Hypothalamus (tissue), 51 donors: ENCODE measurements around the gene SUFU.

Source experiments
- DNase-seq, 51 donors: peaks; one replicate each; lab custom pipeline; 2025; lab: John Stamatoyannopoulos, UW

The SUFU gene

DNA sequence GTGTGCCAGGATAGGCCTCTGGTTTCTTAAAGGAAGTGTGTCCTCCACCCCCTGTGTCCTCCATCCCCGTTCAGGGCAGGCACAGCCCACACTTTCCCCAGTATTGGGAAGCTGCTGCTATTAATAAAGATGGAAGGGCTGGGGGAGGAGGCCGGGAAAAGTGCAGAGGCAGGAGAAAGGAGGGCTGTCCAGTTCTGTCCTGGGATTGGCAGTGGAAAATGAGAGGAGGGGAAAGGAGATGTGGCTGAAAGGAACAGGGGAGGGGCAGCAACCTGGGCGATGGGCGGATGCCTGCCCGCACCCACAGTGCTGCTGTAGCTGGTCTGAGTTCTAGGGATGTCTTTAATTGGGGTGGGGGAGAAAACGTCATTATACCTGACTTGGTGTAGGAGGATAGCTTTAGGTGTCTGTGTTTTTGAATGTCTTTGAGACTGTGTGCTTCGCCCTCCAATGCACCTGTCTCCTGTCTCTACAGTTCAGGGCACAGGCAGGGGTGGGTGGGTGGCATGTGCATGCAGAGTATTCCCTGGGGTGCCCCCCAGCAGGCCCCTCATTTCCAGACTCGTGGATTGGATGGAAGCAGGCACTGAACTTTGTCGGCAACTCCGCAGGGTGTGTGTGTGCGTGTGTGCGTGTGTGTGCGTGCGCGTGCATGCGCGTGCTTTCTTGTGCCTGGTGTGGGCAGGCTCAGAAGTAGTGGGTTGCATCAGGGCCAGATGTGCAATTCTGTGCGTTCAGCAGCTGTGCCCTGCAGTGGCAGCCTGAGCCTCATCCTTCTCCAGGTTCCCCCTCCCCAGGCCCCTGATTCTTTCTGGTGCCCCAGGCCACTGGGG lies 143.1 kb downstream of the SUFU start:
- DNase-seq, result peak in 19 of 51 donors; percentile 29 to 79 (median 46)

DNA sequence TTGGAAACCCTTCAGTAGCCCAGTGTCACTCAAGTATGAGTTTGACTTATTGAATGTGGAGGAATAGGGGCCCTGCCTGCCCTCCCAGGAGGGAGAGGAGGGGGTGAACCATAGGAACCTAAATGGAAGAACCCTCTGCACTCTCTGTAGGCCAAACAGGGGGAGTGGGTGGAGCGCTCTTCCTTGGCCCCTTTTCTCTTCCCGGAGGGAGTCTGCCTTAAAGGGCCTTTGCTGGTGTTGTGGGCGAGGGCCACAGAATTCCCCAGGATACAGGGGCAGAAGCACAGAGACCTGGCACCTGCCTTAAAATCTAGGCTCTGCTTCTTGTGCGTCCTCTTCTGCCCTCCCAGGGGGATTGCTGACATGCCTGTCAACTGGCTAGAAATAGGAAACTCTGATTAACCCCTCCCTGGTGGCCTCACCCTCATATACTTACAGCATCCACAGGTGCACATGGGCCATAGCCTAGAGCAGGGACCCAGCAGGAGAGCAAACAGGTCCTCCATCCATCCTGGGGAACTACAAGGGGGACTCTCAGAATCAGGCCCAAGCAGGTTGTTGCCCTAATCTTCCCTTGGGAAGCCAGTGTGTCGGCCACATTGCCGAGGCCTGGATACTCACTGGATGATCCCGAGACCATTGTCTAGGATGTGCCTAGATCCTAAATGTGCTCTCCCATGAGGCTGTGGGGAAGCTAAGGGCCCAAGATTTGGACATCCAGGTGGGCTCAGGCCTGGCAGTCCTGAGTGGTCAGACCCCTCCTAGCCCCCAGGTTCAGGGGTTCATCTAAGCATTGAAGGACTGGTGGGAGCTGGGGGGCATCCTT lies 143.9 kb downstream of the SUFU start:
- DNase-seq, result no peak

GRCh38 chr10:102648269-102648888 lies 144.6 kb downstream of the SUFU start:
- DNase-seq, result no peak

- peak in 46 of 51 donors; percentile 31 to 88 (median 65) for DNase-seq
Observed at GRCh38 chr10:102648889-102649796, 145.4 kb downstream of the SUFU start.

DNA sequence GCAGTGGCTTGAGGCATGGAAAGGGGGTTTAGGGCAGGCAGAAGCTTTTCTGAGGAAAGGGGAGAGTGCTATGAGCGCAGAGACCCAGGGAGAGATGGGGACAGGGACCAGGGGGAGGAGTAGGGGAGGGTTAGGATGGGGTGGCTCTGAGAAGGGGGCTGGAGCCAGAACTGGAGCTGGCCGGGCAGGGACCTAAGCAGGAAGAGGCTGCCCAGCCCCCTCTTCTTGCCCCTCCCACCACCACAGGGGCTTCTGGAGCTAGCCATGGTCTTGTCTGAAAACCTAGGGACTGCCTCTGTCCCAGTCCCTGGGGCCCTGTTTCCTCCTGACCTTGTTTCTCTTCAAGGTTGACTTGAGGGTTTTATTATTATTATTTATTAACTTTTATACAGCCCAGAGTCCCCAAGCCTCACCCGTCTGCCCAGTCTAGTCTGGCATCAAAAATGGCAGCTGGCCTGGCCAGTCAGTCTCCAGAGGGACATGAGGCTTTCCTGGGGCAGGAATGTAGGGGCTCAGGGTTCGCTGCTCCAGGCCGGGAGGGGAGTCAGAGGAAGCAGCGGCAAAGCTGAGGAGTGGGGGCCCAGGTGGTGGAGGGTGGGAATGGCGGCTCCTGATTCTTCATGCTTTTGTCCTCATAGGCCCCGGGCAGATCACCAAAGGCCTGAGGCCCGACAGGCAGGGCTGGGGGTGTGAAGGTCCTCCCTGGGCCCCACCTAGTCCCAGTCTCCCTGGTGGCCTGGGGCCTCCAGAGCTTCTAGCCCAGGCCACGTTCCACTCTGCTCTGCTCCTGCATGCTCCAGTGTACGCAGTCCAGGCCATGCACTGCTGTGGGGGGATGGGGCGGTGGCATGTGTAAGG lies 146.3 kb downstream of the SUFU start:
- peak in 1 of 51 donors; percentile 33 for DNase-seq

DNA sequence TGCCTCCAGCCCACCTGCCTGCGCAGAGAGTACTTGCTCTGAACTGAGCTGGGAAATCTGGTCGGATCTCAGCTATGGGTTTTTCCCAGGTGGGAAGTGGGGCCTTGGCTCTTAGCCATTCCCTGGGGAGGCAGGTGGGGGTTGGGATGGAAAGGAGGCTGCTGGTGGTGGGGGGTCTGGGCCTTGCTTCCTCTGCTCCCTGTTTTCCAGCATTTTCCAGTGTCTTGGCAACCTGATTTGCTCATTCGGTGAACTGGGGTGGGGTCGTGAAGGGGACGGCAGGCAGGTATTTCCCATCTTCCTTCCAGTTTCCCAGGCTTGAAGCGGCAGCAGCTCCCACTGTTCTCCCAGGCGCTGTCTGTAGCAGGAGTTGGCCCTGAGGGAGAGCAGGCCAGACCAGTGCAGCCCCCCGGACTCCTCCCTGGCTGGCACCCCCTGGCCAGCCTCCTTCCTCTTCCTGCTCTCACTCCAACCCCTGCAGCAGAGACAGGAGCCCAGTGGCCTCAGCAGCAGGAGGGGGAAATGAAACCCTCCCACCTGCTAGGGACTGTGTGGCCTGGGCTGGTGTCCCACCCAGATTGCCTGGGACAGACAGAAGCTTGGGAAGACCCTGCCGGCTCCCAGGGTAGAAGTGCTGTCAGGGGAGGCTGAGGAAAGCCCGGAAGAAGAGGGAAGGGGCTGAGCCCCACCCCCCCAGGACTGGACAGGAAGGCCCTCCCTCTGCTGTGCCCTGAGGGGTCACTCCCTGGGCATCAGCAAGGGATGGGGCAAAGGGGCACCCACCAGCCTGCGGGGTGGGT lies 147.1 kb downstream of the SUFU start:
- peak in 1 of 51 donors; percentile 23 for DNase-seq

GRCh38 chr10:102651455-102652169 lies 147.8 kb downstream of the SUFU start:
- no peak for DNase-seq

GRCh38 chr10:102652170-102652916 lies 148.6 kb downstream of the SUFU start:
- DNase-seq, result no peak

- no peak for DNase-seq
Observed at GRCh38 chr10:102653060-102653459, 149.3 kb downstream of the SUFU start.

GRCh38 chr10:102654566-102654965 lies 150.8 kb downstream of the SUFU start:
- DNase-seq, result no peak

GRCh38 chr10:102654969-102655368 lies 151.2 kb downstream of the SUFU start:
- no peak for DNase-seq

DNA sequence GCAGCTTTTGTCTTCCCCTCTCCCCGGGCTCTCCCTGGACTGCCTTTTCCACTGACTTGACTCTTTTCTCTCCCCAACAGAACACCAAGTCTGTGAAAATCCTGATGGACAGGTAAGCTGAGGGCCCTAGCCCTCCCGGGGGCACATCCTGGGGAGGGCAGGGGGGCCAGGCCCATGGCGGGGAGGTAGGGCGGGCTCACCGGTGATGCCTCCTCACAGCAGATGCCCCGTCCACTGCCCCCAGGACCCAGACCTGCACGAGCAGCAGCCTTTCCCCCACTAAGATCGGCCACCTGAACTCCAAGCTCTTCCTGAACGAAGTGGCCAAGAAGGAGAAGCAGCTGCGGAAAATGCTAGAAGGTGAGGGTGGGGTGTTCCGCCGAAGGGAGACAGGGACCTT lies 152.3 kb downstream of the SUFU start:
- DNase-seq, result no peak

- DNase-seq, result no peak
Observed at GRCh38 chr10:102656791-102657371, 153.1 kb downstream of the SUFU start.

- no peak for DNase-seq
Observed at GRCh38 chr10:102657451-102657850, 153.7 kb downstream of the SUFU start.

DNA sequence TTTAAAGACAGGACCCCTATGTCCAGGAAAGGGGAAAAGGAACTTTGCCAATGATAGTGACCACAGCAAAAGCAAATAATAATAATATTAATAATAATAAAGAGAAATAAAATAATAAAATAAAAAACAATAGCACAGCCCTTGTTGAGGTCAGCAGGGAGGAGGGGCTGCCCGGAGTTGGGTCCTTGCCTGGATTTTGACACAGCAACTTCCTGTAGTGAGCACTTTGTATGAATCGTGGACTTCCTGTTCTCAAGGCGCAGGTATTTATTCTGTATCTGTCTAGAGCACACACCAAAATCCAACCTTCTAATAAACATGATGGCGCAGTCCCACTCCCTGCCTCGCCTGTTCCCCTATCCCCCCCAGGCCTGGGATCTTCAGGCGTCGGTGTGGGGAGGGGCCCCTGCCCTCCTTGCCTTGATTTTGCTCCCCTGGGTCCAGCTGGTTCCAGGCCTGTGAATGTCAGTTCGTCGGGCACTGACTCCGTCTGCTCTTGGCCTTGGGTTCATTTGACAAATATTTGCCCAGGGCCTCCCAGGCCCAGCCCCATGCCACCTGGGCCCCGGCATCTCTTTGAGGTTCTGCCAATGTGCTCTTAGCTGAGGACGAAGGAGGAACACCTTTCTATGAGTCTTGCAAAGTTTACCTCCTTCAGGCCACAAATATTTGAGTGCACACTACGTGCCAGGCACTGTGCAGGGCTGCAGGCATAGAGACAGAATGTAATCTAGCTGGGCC lies 154.4 kb downstream of the SUFU start:
- DNase-seq, result no peak

DNA sequence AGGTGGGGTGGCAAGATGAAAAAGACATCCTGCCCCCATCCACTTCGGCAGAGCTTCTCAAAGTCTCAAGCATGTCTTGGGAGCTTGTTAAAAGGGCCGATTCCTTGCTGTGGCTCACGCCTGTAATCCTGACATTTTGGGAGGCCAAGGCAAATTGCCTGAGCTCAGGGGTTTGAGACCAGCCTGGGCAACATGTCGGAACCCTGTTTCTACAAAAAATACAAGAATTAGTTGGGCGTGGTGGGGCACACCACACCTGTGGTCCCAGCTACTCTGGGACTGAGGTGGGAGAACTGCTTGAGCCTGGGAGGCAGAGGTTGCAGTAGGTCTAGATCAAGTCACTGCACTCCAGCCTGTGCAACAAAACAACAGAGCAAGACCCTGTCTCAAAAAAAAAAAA lies 155.0 kb downstream of the SUFU start:
- no peak for DNase-seq
